Measurements from ENCODE around the gene CCDC88B.

The CCDC88B gene

DNA sequence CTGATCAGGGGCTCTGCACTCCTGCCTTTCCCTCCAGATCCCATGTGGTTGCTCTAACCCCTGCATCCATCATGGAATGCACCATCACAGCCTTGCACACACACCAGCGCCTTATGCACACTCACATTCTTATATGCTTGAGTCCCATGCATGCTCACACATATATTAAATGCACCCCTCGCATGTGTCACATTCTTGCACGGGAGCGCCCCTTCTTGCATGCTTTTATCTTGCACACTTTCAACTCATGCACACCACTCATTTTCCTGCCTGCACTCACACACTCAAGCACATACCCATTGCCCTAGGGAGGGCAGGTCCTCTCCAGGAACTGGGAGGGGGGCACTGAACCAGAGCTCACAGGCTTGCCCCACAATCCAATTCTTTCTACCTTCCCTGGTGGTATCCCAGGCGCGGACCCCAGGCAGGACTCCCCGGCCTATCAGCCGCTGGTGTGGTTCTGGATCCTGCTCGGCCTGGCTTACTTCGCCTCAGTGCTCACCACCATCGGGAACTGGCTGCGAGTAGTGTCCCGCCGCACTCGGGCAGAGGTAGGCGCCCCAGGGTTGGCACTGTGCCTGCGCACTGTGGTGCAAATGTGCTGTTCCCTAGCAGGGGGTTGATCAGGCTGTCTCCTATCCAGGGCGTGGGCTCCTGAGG, 42.2 kb upstream of the CCDC88B start:
- H3K27ac Mint-ChIP-seq = no peak overlapping the region
- no peaks in the 10 kb centered on the region for H3K9me3 Mint-ChIP-seq
- peak overlapping the region in 1 of 2 donors; percentile 40 for H3K4me3 Mint-ChIP-seq
- ATAC-seq (replicated peaks) (no peak), DNase-seq (no peak)
- peaks cover 19 to 26% of the 10 kb centered on the region in 2 donors for H3K4me1 Mint-ChIP-seq (ENCODE audit: low read depth in 2 of 2)
- H3K36me3 Mint-ChIP-seq (ENCODE audit: insufficient read depth) = peaks cover 17% of the 10 kb centered on the region
- H3K27me3 Mint-ChIP-seq = peaks cover 70 to 83% of the 10 kb centered on the region in 2 donors

DNA sequence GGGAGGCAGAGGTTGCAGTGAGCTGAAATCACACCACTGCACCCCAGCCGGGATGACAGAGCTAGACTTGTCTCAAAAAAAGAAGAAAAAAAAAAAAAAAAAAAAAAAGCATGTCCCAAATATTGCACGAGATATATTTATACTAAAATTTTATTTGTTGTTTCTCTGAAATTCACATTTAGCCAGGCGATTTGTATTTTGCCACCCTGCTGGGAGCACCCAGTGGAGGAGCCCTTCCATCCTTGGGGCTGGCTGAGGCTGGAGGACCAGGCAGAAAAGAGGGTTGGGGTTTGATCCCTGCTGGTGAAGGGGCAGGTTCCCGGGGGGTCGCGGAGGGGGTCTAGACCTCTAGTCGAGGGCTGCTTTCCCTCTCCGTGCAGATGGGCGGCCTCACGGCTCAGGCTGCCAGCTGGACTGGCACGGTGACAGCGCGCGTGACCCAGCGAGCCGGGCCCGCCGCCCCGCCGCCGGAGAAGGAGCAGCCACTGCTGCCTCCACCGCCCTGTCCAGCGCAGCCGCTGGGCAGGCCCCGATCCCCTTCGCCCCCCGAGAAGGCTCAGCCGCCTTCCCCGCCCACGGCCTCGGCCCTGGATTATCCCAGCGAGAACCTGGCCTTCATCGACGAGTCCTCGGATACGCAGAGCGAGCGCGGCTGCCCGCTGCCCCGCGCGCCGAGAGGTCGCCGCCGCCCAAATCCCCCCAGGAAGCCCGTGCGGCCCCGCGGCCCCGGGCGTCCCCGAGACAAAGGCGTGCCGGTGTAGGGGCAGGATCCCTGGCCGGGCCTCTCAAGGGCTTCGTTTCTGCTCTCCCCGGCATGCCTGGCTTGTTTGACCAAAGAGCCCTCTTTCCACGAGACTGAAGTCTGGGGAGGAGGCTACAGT, 40.8 kb upstream of the CCDC88B start:
- ATAC-seq (replicated peaks) (no peak), DNase-seq (no peak)
- Mint-ChIP-seq H3K27me3 (peaks cover 57 to 69% of the 10 kb centered on the region in 2 donors), H3K4me3 (peak overlapping the region; percentile 75 to 82), H3K4me1 (ENCODE audit: low read depth in 2 of 2) (peaks cover 21 to 29% of the 10 kb centered on the region in 2 donors), H3K27ac (peak overlapping the region in 1 of 2 donors; percentile 17), H3K36me3 (ENCODE audit: insufficient read depth) (peaks cover 17% of the 10 kb centered on the region), H3K9me3 (no peaks in the 10 kb centered on the region)

DNA sequence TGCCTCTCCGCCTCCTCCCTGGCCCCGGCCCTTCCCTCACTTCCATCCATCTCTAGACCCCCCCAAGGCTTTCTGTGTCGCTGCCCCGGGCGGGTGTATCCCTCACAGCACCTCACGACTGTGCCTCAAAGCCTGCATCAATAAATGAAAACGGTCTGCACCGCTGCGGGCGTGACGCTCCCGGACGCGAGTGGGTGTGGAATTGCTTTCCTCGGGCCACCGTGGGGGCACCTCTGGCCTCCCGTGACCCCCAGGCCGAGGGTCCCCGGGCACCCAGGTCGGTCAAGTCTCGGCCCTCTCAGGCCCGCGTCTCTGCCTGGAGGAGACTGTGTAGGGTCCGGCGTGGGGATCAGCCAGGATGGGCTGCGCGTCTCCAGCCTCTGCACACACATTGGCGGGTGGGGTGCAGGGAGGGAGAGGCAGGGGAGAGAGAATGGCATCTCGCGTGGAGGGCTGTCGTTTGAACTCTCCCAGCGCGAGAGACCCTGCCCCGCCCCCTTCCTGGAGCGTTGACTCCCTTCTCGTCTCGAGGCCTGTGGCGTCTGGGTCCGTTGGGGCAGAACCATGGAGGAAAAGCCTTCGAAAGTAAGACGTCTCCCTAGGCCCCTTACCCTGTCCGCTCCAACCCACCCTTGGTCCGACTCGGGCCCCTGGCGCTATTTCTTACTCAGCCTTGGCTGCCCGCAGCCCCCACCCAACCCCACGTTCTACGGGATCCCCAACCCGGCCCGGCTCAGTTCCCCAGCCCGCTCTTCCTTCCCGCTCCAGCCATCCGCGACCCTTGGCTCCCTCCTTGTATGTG, 40.0 kb upstream of the CCDC88B start, which contains the start of gene CATSPERZ:
TSS of gene CATSPERZ (plus strand) at position 512 of the 802 bp plus-strand sequence. CDS start at position 565, 53 bp downstream.
- H3K4me1 Mint-ChIP-seq (ENCODE audit: low read depth in 2 of 2) = peaks cover 25 to 32% of the 10 kb centered on the region in 2 donors
- H3K27me3 Mint-ChIP-seq = peaks cover 49 to 61% of the 10 kb centered on the region in 2 donors
- H3K27ac Mint-ChIP-seq = peak within 1 kb of the TSS; percentile 77 to 88
- peak within 1 kb of the TSS; percentile 75 to 82 for H3K4me3 Mint-ChIP-seq
- DNase-seq (no peak), ATAC-seq (replicated peaks) (no peak)
- H3K9me3 Mint-ChIP-seq = no peaks in the 10 kb centered on the region
- peaks cover 20% of the 10 kb centered on the region for H3K36me3 Mint-ChIP-seq (ENCODE audit: insufficient read depth)

DNA sequence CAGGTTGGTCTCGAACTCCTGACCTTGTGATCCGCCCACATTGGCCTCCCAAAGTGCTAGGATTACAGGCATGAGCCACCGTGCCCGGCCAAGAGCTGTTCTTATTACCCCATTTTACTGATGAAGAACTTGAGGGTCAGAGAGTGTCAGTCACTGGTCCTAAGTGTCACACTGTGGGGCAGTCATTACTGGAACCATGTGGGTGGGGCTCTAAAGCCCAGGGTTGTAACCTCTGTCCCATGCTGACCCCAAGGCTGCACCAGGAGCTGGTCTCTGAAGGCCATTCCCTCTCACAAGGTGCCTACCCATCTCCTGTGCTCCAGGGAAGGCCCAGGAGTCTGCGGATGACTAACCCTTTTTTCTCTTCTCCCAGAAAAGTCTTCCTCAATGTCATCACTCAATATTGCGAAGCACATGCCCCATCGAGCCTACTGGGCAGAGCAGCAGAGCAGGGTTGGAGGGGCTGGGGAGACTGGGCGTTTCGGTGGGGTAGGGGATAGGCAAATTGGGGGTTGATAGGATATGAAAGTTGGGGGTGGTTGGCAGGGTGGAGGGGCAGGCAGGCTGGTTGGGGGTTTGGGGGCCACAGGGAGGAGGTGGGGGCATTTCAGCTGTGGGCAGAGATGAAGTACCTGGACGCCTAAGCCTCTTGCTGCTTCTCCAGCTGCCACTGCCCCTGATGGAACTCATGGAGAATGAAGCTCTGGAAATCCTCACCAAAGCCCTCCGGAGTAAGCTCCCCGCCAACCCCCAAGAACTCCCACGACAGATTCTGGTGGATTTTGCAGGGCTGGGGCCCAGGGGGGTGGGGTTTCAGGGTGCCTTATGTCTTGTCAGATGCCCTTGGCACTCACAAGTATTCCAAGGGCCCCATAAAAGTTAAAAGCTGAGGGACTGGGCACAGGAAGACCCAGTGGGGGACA, 36.6 kb upstream of the CCDC88B start:
- DNase-seq (no peak), ATAC-seq (replicated peaks) (no peak)
- peaks cover 28 to 32% of the 10 kb centered on the region in 2 donors for H3K4me1 Mint-ChIP-seq (ENCODE audit: low read depth in 2 of 2)
- no peaks in the 10 kb centered on the region for H3K9me3 Mint-ChIP-seq
- peaks cover 16 to 28% of the 10 kb centered on the region in 2 donors for H3K27me3 Mint-ChIP-seq
- H3K36me3 Mint-ChIP-seq (ENCODE audit: insufficient read depth) = peaks cover 27% of the 10 kb centered on the region
- peak overlapping the region in 1 of 2 donors; percentile 96 for H3K27ac Mint-ChIP-seq
- H3K4me3 Mint-ChIP-seq = peak overlapping the region in 1 of 2 donors; percentile 95

DNA sequence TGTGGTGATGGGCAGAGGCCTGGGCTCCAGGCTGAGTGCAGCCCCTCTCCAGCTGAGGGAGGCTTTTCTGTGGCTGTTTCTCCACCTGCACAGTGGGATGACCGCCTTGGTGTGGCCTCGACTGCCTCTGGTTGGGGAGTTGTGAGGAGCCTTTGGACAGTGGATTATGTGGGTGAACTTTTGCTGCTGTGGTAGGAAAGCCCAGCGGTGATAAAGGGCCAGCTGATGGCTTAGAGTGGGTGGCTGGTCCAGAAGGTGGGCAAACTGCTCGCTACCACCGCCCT, 36.0 kb upstream of the CCDC88B start:
- peaks cover 28 to 32% of the 10 kb centered on the region in 2 donors for H3K4me1 Mint-ChIP-seq (ENCODE audit: low read depth in 2 of 2)
- peaks cover 14 to 22% of the 10 kb centered on the region in 2 donors for H3K27me3 Mint-ChIP-seq
- ATAC-seq (replicated peaks) (no peak), DNase-seq (no peak)
- peaks cover 27% of the 10 kb centered on the region for H3K36me3 Mint-ChIP-seq (ENCODE audit: insufficient read depth)
- H3K9me3 Mint-ChIP-seq = no peaks in the 10 kb centered on the region
- H3K4me3 Mint-ChIP-seq = peak overlapping the region; percentile 95 to 98
- peak overlapping the region; percentile 94 to 96 for H3K27ac Mint-ChIP-seq

DNA sequence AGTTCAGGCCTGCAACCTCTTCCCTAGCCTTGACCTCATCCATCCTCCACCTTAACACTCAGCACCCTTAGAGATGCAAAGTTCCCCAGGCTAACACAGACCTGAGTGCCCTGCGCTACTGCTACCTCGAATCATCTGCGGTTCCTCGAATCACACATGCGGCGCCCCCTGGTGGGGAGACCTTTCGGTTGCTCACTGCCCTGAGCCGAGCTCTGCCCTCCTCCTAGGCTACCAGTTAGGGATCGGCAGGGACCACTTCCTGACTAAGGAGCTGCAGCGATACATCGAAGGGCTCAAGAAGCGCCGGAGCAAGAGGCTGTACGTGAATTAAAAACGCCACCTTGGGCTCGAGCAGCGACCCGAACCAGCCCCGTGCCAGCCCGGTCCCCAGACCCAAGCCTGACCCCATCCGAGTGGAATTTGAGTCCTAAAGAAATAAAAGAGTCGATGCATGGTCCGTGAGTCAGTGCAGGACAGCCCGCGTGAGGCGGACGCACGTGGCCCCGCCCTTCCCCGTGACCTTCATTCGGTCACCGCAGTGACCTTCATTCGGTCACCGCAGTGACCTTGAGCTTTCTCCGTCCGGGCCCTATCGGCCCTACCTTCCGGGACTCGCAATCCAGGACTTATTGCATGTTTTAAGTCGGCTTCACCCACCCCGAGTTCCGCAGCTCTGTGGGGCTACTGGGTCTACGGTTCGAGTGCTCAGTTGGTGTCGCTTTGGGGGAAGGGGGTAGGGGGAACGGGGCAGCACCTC, 35.5 kb upstream of the CCDC88B start:
- DNase-seq (peak; percentile 94 to 96 (median 96)), ATAC-seq (replicated peaks) (peak; percentile 44)
- Mint-ChIP-seq H3K9me3 (no peaks in the 10 kb centered on the region), H3K27me3 (peaks cover 13 to 17% of the 10 kb centered on the region in 2 donors), H3K4me1 (ENCODE audit: low read depth in 2 of 2) (peaks cover 28 to 30% of the 10 kb centered on the region in 2 donors), H3K27ac (peak overlapping the region; percentile 94 to 96), H3K4me3 (peak overlapping the region; percentile 95 to 98), H3K36me3 (ENCODE audit: insufficient read depth) (peaks cover 27% of the 10 kb centered on the region)

DNA sequence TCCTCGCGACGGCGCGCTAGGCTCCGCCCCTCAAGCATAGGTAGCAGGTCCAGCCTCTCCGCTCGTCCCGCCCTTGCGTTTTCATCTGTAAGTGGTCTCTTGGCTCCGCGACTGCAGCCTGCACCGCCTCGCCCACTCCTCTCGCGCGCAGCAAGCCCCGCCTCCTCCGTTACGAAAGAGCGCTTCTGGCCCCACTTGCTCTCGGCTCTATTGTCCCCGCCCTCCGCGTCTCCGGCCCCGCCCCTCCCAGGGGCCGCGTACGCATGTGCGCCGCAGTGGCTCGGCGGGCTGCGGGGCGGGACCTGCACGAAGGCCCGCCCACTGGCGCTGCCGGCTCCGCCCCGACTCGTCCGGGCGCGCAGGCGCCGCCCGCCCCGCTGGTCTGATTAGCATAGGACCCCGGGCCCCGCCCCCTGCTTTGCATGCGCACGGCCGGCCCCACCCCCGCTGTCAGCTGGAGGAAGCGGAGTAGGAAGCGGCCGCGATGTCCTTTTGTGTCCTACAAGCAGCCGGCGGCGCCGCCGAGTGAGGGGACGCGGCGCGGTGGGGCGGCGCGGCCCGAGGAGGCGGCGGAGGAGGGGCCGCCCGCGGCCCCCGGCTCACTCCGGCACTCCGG, 34.8 kb upstream of the CCDC88B start, which contains the start of gene ESRRA:
TSS of gene ESRRA (plus strand) at position 450 of the 616 bp plus-strand sequence. CDS start 1,656 bp downstream, outside the sequence.
- Mint-ChIP-seq H3K4me3 (peak within 1 kb of the TSS; percentile 97 to 98), H3K9me3 (no peaks in the 10 kb centered on the region), H3K4me1 (ENCODE audit: low read depth in 2 of 2) (peaks cover 24 to 26% of the 10 kb centered on the region in 2 donors), H3K36me3 (ENCODE audit: insufficient read depth) (peaks cover 30% of the 10 kb centered on the region), H3K27me3 (peaks cover 7 to 10% of the 10 kb centered on the region in 2 donors), H3K27ac (peak within 1 kb of the TSS; percentile 94 to 96)
- peak; percentile 98 to 99 (median 99) for DNase-seq
- ATAC-seq (replicated peaks) = peak; percentile 68

DNA sequence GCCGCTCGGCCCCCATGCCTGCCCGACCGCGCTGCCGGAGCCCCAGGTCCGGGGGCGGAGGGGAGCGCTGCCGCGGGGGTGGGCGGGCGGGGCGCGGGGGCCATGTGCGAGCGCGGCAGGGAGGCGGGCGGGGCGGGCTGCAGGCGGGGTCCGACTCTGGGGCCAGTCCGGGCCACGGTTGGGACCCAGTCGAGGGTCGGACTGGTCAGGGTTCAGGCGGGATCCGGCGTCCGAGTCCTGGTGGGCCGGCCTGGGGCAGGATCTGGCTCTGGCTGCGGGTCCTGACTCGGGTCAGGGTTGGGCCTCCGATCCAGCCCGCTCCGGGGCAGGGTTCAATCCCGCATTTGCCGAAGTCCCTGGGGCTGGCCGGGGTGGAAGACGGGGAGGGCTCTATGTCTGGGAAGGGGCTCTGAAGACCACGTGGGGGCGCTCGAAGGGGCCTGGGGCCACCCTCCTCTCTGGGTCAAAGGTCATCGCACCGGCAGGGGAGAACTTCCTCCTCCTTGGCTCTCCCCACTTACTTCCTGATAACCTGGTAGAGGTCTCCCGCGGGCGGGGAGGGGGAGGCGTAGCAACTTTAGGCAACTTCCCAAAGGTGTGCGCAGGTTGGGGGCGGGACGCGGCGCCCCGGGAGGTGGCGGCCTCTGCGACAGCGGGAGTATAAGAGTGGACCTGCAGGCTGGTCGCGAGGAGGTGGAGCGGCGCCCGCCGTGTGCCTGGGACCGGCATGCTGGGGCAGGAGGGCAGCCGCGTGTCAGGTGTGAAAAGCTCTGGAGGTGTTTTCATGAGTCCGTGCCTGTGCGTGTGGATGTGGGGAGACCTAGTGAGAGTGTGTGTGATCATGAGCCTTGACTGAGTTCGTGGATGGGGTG, 34.1 kb upstream of the CCDC88B start:
- peak; percentile 37 to 46 (median 42) for DNase-seq
- peak overlapping the region; percentile 97 to 98 for H3K4me3 Mint-ChIP-seq
- ATAC-seq (replicated peaks) = peak; percentile 13
- peaks cover 33% of the 10 kb centered on the region for H3K36me3 Mint-ChIP-seq (ENCODE audit: insufficient read depth)
- peaks cover 17 to 22% of the 10 kb centered on the region in 2 donors for H3K4me1 Mint-ChIP-seq (ENCODE audit: low read depth in 2 of 2)
- peak overlapping the region; percentile 92 to 93 for H3K27ac Mint-ChIP-seq
- H3K27me3 Mint-ChIP-seq = peaks cover under 1 to 2% of the 10 kb centered on the region in 2 donors
- H3K9me3 Mint-ChIP-seq = no peaks in the 10 kb centered on the region

DNA sequence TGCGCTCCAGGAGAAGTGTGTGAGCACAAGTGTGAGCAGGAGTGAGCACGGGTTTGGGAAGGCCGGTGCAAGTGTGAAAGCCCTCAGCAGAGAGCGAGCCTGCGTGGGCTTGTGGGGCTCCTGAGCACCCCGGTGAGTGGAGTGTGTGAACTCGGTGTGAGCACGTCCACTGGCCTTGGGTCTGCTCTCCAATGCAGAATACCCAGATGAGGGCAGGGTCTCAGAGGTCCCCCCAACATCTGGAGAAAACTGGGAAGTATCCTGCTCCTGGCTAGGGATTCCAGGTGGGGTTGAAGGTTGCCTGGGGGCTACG, 33.5 kb upstream of the CCDC88B start:
- Mint-ChIP-seq H3K4me1 (ENCODE audit: low read depth in 2 of 2) (peaks cover 16 to 22% of the 10 kb centered on the region in 2 donors), H3K36me3 (ENCODE audit: insufficient read depth) (peaks cover 30% of the 10 kb centered on the region), H3K27ac (peak overlapping the region; percentile 92 to 93), H3K9me3 (no peaks in the 10 kb centered on the region), H3K4me3 (peak overlapping the region; percentile 97 to 98), H3K27me3 (no peaks in the 10 kb centered on the region)
- DNase-seq = no peak
- ATAC-seq (replicated peaks) = no peak

DNA sequence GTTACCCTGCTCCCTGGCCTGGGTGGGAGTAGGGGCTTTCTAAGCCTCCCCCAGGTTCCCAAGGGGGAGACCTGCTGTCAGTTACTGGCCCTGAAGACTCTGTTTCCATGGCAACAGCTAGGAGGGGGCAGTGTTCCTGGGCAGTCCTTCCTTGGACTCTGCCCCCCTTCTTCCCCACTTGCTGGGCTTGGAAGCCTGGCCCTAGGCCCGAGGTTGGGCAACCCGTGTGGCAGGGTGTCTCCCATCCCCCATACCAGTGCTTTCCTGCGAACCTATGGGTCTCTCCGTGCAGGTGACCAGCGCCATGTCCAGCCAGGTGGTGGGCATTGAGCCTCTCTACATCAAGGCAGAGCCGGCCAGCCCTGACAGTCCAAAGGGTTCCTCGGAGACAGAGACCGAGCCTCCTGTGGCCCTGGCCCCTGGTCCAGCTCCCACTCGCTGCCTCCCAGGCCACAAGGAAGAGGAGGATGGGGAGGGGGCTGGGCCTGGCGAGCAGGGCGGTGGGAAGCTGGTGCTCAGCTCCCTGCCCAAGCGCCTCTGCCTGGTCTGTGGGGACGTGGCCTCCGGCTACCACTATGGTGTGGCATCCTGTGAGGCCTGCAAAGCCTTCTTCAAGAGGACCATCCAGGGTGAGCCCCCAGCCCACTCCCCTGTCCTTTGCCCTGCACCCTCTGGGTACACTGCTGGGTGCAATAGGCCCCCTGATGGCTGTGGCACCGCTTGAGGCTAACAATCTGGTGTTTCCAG, 33.0 kb upstream of the CCDC88B start:
- ATAC-seq (replicated peaks) (no peak), DNase-seq (no peak)
- Mint-ChIP-seq H3K27ac (peak overlapping the region in 1 of 2 donors; percentile 93), H3K36me3 (ENCODE audit: insufficient read depth) (peaks cover 26% of the 10 kb centered on the region), H3K27me3 (no peaks in the 10 kb centered on the region), H3K4me1 (ENCODE audit: low read depth in 2 of 2) (peaks cover 16 to 19% of the 10 kb centered on the region in 2 donors), H3K9me3 (no peaks in the 10 kb centered on the region), H3K4me3 (peak overlapping the region; percentile 97 to 98)
